Mammary epithelial cell (primary cell): ENCODE results near the gene ZFHX3.

Experiments used
- CTCF ChIP-seq, 2 donors: IDR thresholded peaks in 1 of 2; conservative IDR thresholded peaks in 1 of 2; 2 replicates each; pipeline ENCODE4 v1.5.1; 2011 to 2012; ENCODE audit warnings: inconsistent platforms in 2 of 2, low read length in 2 of 2, mild to moderate bottlenecking in 2 of 2, control low read depth in 1 of 2, low read depth in 1 of 2; ENCODE audit not compliant: insufficient read depth in 1 of 2; ENCODE audit errors: extremely low read depth in 1 of 2
- EZH2 ChIP-seq: IDR thresholded peaks from 2 replicates; pipeline ENCODE4 v1.6.1; 2012; ENCODE audit warnings: low read length, inconsistent platforms, borderline replicate concordance

GRCh38 chr16:73074382-73074781 lies 26.5 kb upstream of the ZFHX3 start:
- TF ChIP-seq CTCF (conservative IDR thresholded peaks at IDR 0.05 in 1 of 2, IDR thresholded peaks at IDR 0.05 in 1 of 2; ENCODE audit: extremely low read depth in 1 of 2, insufficient read depth in 1 of 2, low read depth in 1 of 2, low read length in 2 of 2) (no peak), EZH2 (no peak)
